Retinal pigment epithelial cell (primary cell): ENCODE results near the gene EMILIN1.

Source experiments
- DNase-seq: peaks from one replicate; pipeline ENCODE4 v3.0.0-alpha.2; 2010; ENCODE audit warnings: low read depth
- H3K4me3 ChIP-seq: 2 replicates; pipeline ENCODE4 v1.5.1; 2011; ENCODE audit warnings: mild to moderate bottlenecking, low read length, control low read depth, moderate library complexity
- TF ChIP-seq, protein P1 (sequence below): conservative IDR thresholded peaks from 2 replicates; pipeline ENCODE4 v1.5.1; 2011; ENCODE audit warnings: low read depth, low read length, control low read depth, inconsistent platforms

EMILIN1 gene

GRCh38 chr2:27130396-27130795 is 52.0 kb downstream of the EMILIN1 start:
- no peak for DNase-seq
- no peak overlapping the region for H3K4me3 ChIP-seq
- TF ChIP-seq, protein P1, sequence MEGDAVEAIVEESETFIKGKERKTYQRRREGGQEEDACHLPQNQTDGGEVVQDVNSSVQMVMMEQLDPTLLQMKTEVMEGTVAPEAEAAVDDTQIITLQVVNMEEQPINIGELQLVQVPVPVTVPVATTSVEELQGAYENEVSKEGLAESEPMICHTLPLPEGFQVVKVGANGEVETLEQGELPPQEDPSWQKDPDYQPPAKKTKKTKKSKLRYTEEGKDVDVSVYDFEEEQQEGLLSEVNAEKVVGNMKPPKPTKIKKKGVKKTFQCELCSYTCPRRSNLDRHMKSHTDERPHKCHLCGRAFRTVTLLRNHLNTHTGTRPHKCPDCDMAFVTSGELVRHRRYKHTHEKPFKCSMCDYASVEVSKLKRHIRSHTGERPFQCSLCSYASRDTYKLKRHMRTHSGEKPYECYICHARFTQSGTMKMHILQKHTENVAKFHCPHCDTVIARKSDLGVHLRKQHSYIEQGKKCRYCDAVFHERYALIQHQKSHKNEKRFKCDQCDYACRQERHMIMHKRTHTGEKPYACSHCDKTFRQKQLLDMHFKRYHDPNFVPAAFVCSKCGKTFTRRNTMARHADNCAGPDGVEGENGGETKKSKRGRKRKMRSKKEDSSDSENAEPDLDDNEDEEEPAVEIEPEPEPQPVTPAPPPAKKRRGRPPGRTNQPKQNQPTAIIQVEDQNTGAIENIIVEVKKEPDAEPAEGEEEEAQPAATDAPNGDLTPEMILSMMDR: no peak

GRCh38 chr2:27131429-27131828 is 53.0 kb downstream of the EMILIN1 start:
- H3K4me3 ChIP-seq: no peak overlapping the region
- DNase-seq: no peak
- TF ChIP-seq, protein P1: no peak

DNA sequence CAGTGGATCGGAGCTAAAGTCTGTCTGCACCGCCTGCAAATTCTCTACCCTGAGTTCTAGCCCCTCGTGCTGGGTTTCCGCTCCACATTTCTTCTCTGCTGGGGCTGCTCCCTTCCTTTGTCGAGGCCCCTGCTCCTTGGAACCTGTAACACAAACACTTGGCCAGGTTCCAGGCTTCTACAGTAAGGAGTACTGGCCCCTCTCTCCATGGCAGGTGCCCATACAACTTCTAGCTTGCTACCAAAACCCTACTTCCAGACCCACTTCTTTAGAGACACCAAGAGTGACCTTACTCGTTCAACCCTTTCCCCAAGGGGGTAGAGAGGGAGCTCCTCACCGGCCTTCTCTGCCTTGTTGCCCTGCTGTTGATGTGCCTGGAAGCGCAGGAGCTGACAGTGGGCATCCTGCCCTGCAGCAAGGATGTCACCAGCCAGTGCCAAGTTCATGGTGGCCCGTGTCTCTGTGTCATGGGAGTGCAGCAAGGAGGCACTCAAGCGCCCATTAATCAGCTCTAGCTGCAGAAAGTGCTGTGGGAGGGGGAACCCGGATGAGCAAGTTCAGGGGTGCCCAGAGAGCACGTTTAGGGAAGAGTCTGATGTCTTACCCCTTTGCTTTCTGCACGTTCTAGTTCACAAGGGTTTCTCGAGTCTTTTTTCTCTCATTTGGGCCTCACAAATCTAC is 54.9 kb downstream of the EMILIN1 start:
- TF ChIP-seq, protein P1: no peak
- peak overlapping the region; percentile 87 for H3K4me3 ChIP-seq
- no peak for DNase-seq

GRCh38 chr2:27133905-27134780 is 55.7 kb downstream of the EMILIN1 start, which contains the start of gene PREB:
Gene PREB (minus strand): TSS chr2:27134636. CDS start chr2:27134421, 215 bp downstream.
- DNase-seq: peak; percentile 69
- peak within 1 kb of the TSS; percentile 87 for H3K4me3 ChIP-seq
- TF ChIP-seq, protein P1: peak; percentile 51

DNA sequence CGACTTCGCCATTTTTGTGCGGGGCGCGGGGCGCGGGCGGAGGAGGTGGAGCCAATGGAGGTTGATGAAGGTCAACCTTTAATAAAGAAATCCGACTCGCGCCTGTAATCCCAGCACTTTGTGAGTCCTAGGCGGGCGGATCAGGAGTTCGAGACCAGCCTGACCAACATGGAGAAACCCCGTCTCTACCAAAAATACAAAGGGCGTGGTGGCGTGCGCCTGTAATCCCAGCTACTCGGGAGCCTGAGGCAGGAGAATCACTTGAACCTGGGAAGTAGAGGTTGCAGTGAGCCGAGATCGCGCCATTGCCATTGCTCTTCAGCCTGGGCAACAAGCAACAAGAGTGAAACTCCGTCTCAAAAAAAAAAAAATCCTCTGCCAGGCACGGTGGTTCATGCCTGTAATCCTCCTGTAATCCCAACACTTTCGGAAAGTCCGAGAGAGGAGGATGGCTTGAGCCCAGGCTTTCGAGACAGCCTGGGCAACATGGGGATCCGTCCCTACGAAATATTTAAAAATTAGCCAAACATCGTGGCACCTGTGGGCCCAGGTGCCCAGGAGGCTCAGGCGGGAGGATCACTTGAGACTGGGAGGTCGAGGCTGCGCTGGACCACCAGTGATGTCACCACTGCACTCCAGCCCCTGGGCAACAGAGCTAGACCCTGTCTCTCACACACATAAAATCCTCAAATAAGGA is 56.5 kb downstream of the EMILIN1 start:
- H3K4me3 ChIP-seq: peak overlapping the region; percentile 9
- DNase-seq: no peak
- TF ChIP-seq, protein P1: no peak

GRCh38 chr2:27135478-27135955 is 57.1 kb downstream of the EMILIN1 start:
- DNase-seq: no peak
- TF ChIP-seq, protein P1: no peak
- no peak overlapping the region for H3K4me3 ChIP-seq
